ENCODE measurements around the gene PSMC1.

The PSMC1 gene

GRCh38 chr14:90274808-90275457 is 18.6 kb downstream of the PSMC1 start:
- Histone ChIP-seq H3K27ac (replicated peaks) (no peak overlapping the region), H3K4me3 (replicated peaks; ENCODE audit: insufficient read depth, low read length) (no peak overlapping the region), H3K27me3 (ENCODE audit: insufficient read depth, poor library complexity, severe bottlenecking) (no peaks in the 10 kb centered on the region)
- TF ChIP-seq GABPA (IDR thresholded peaks at IDR 0.05; ENCODE audit: low read depth) = no peak
- no peak for TF ChIP-seq CTCF (IDR thresholded peaks at IDR 0.05; ENCODE audit: insufficient read depth, low read length)
- TF ChIP-seq, protein P1, sequence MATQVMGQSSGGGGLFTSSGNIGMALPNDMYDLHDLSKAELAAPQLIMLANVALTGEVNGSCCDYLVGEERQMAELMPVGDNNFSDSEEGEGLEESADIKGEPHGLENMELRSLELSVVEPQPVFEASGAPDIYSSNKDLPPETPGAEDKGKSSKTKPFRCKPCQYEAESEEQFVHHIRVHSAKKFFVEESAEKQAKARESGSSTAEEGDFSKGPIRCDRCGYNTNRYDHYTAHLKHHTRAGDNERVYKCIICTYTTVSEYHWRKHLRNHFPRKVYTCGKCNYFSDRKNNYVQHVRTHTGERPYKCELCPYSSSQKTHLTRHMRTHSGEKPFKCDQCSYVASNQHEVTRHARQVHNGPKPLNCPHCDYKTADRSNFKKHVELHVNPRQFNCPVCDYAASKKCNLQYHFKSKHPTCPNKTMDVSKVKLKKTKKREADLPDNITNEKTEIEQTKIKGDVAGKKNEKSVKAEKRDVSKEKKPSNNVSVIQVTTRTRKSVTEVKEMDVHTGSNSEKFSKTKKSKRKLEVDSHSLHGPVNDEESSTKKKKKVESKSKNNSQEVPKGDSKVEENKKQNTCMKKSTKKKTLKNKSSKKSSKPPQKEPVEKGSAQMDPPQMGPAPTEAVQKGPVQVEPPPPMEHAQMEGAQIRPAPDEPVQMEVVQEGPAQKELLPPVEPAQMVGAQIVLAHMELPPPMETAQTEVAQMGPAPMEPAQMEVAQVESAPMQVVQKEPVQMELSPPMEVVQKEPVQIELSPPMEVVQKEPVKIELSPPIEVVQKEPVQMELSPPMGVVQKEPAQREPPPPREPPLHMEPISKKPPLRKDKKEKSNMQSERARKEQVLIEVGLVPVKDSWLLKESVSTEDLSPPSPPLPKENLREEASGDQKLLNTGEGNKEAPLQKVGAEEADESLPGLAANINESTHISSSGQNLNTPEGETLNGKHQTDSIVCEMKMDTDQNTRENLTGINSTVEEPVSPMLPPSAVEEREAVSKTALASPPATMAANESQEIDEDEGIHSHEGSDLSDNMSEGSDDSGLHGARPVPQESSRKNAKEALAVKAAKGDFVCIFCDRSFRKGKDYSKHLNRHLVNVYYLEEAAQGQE (IDR thresholded peaks at IDR 0.05; ENCODE audit: insufficient replicate concordance, low read depth) = no peak
- no peak for TF ChIP-seq POLR2AphosphoS5 (IDR thresholded peaks at IDR 0.05; ENCODE audit: low read depth)
- no peak for TF ChIP-seq SPI1 (IDR thresholded peaks at IDR 0.05; ENCODE audit: borderline replicate concordance, low read depth)
- no peak for DNase-seq (ENCODE audit: low read depth in 1 of 2, low spot score in 1 of 2)

DNA sequence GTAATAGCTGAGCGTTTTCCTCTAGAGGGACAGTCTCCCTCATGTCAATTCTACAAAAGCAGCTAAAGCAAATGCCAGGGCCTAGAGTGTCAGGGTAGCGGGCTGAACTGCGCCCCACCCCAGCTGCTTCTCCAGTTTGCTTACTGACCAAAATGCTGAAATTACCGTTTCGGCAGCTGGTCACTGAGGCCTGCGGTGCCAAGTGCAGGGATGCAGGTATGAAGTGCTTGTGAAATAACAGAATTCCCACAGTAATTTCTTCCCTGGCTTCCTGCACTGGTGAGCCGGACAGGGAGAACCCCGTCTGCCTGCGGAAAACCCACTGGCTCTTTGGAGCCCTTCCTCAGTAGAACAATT is 19.1 kb downstream of the PSMC1 start:
- Histone ChIP-seq H3K4me3 (replicated peaks; ENCODE audit: insufficient read depth, low read length) (no peak overlapping the region), H3K27me3 (ENCODE audit: insufficient read depth, poor library complexity, severe bottlenecking) (no peaks in the 10 kb centered on the region), H3K27ac (replicated peaks) (no peak overlapping the region)
- TF ChIP-seq GABPA (IDR thresholded peaks at IDR 0.05; ENCODE audit: low read depth) = no peak
- TF ChIP-seq SPI1 (IDR thresholded peaks at IDR 0.05; ENCODE audit: borderline replicate concordance, low read depth) = no peak
- TF ChIP-seq POLR2AphosphoS5 (IDR thresholded peaks at IDR 0.05; ENCODE audit: low read depth) = no peak
- no peak for TF ChIP-seq CTCF (IDR thresholded peaks at IDR 0.05; ENCODE audit: insufficient read depth, low read length)
- TF ChIP-seq, protein P1 (IDR thresholded peaks at IDR 0.05; ENCODE audit: insufficient replicate concordance, low read depth) = no peak
- no peak for DNase-seq (ENCODE audit: low read depth in 1 of 2, low spot score in 1 of 2)

DNA sequence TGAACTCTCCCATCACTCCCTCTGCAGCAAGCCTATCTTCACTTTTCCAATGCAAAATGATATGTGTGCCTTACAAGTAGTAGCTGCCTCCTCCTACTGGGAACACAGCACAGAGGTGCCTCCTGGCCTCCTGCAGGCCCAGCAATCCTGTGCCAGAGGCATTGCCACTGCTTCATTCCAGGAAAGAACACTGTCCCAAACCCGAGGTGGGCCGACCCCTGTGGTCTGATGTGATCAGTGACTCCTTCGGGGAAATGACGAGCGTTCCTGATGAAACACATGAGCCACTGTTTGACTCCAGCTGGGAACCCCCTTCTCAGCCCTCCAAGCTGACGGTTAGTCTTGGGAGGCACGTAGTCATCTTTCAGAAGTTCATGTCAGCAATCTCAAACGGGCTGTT is 19.5 kb downstream of the PSMC1 start:
- H3K27ac ChIP-seq (replicated peaks) = no peak overlapping the region
- no peaks in the 10 kb centered on the region for H3K27me3 ChIP-seq (ENCODE audit: insufficient read depth, poor library complexity, severe bottlenecking)
- TF ChIP-seq SPI1 (IDR thresholded peaks at IDR 0.05; ENCODE audit: borderline replicate concordance, low read depth) (no peak), GABPA (IDR thresholded peaks at IDR 0.05; ENCODE audit: low read depth) (no peak)
- TF ChIP-seq, protein P1 (IDR thresholded peaks at IDR 0.05; ENCODE audit: insufficient replicate concordance, low read depth) = no peak
- DNase-seq (ENCODE audit: low read depth in 1 of 2, low spot score in 1 of 2) = no peak
- no peak overlapping the region for H3K4me3 ChIP-seq (replicated peaks; ENCODE audit: insufficient read depth, low read length)
